ENCODE measurements around the gene CYP17A1. TPM values are rescaled to one million over a fixed set of nuclear protein-coding genes. Genes with fewer than 3 reads are reported as not detected.

The CYP17A1 gene
- total RNA-seq, 6 experiments from 2014 or later = not detected

- TF ChIP-seq CTCF (IDR thresholded peaks at IDR 0.05) = no peak
- no peak overlapping the region for H3K4me3 Mint-ChIP-seq
- H3K36me3 Mint-ChIP-seq (ENCODE audit: low read depth) = no peaks in the 10 kb centered on the region
- H3K4me1 Mint-ChIP-seq (ENCODE audit: low read depth) = peaks cover 52% of the 10 kb centered on the region
- DNase-seq = no peak
- no peaks in the 10 kb centered on the region; the same call in 1 of the 2 replicates for H3K27me3 Mint-ChIP-seq (ENCODE audit: insufficient read depth)
- no peaks in the 10 kb centered on the region for H3K9me3 Mint-ChIP-seq
- H3K27ac Mint-ChIP-seq = no peak overlapping the region
These were observed 51.4 kb downstream of the CYP17A1 start for GRCh38 chr10:102785818-102786217.

GRCh38 chr10:102783568-102783967 is 53.6 kb downstream of the CYP17A1 start:
- H3K27ac Mint-ChIP-seq = no peak overlapping the region
- TF ChIP-seq CTCF (IDR thresholded peaks at IDR 0.05) = no peak
- no peak for DNase-seq
- H3K27me3 Mint-ChIP-seq (ENCODE audit: insufficient read depth) = no peaks in the 10 kb centered on the region; the same call in 1 of the 2 replicates
- H3K4me3 Mint-ChIP-seq = no peak overlapping the region
- H3K4me1 Mint-ChIP-seq (ENCODE audit: low read depth) = peaks cover 65% of the 10 kb centered on the region
- no peaks in the 10 kb centered on the region for H3K9me3 Mint-ChIP-seq
- peaks cover 6% of the 10 kb centered on the region; the same call in 1 of the 2 replicates for H3K36me3 Mint-ChIP-seq (ENCODE audit: low read depth)

GRCh38 chr10:102782673-102783551 is 54.3 kb downstream of the CYP17A1 start:
- H3K4me1 Mint-ChIP-seq (ENCODE audit: low read depth) = peaks cover 67% of the 10 kb centered on the region
- peaks cover 2% of the 10 kb centered on the region for H3K27me3 Mint-ChIP-seq (ENCODE audit: insufficient read depth)
- H3K27ac Mint-ChIP-seq = peak overlapping the region; percentile 28; the same call in 1 of the 2 replicates
- no peak for TF ChIP-seq CTCF (IDR thresholded peaks at IDR 0.05)
- no peak for DNase-seq
- H3K4me3 Mint-ChIP-seq = peak overlapping the region; percentile 49; the same call in 1 of the 2 replicates
- peaks cover 6% of the 10 kb centered on the region; the same call in 1 of the 2 replicates for H3K36me3 Mint-ChIP-seq (ENCODE audit: low read depth)
- no peaks in the 10 kb centered on the region for H3K9me3 Mint-ChIP-seq

GRCh38 chr10:102781921-102782557 is 55.2 kb downstream of the CYP17A1 start:
- peaks cover 69% of the 10 kb centered on the region for H3K4me1 Mint-ChIP-seq (ENCODE audit: low read depth)
- H3K27ac Mint-ChIP-seq = peak overlapping the region; percentile 28; the same call in 1 of the 2 replicates
- H3K4me3 Mint-ChIP-seq = peak overlapping the region; percentile 49; the same call in 1 of the 2 replicates
- no peak for DNase-seq
- peaks cover 2% of the 10 kb centered on the region for H3K27me3 Mint-ChIP-seq (ENCODE audit: insufficient read depth)
- no peaks in the 10 kb centered on the region for H3K9me3 Mint-ChIP-seq
- TF ChIP-seq CTCF (IDR thresholded peaks at IDR 0.05) = no peak
- H3K36me3 Mint-ChIP-seq (ENCODE audit: low read depth) = peaks cover 6% of the 10 kb centered on the region; the same call in 1 of the 2 replicates

GRCh38 chr10:102781090-102781920 is 55.9 kb downstream of the CYP17A1 start:
- H3K27me3 Mint-ChIP-seq (ENCODE audit: insufficient read depth) = peaks cover 2% of the 10 kb centered on the region
- no peaks in the 10 kb centered on the region for H3K9me3 Mint-ChIP-seq
- DNase-seq = no peak
- H3K27ac Mint-ChIP-seq = no peak overlapping the region; the same call in 1 of the 2 replicates
- no peak overlapping the region for H3K4me3 Mint-ChIP-seq
- peaks cover 76% of the 10 kb centered on the region for H3K4me1 Mint-ChIP-seq (ENCODE audit: low read depth)
- no peak for TF ChIP-seq CTCF (IDR thresholded peaks at IDR 0.05)
- H3K36me3 Mint-ChIP-seq (ENCODE audit: low read depth) = peaks cover 6% of the 10 kb centered on the region; the same call in 1 of the 2 replicates

Measured in HFFc6 (cell line).